SK-N-SH (cell line): ENCODE measurements around the gene SMAD3. TPM values are rescaled to one million over a fixed set of nuclear protein-coding genes. Genes with fewer than 3 reads are reported as not detected.

ENCODE experiments used
- CTCF ChIA-PET: fragments of 300-600, 350-600 bp; formaldehyde crosslinking; extraction: SDS; loops from one replicate; lab custom pipeline; 2021; lab: Yijun Ruan, JAX
- POLR2A ChIA-PET: fragments of 350-600 bp; sonication (Branson Sonifier 250); formaldehyde crosslinking; extraction: SDS; loops from one replicate; lab custom pipeline; 2020; ENCODE audit warnings: antibody characterized with exemption, inconsistent platforms; lab: Yijun Ruan, JAX
- DNase-seq: peaks from one replicate; pipeline ENCODE4 v3.0.0; 2012
- H2AFZ ChIP-seq: fragments of 200-600 bp; sonication (generic); 2 replicates; pipeline ENCODE4 v1.8.1; 2016; ENCODE audit warnings: antibody characterized with exemption, mild to moderate bottlenecking, low read depth
- H3F3A ChIP-seq: fragments of 200-600 bp; sonication (generic); replicated peaks from 2 replicates; pipeline ENCODE3; 2016; ENCODE audit warnings: antibody characterized with exemption, mild to moderate bottlenecking; ENCODE audit not compliant: insufficient read depth
- H3K27ac ChIP-seq, 2 experiments: fragments of 200-500 bp in 1 of 2; fragments of 200-600 bp in 1 of 2; sonication (Bioruptor generic) in 1 of 2; sonication (generic), shearing (Covaris generic) in 1 of 2; 2 replicates each; pipeline versions ENCODE4 v1.5.1 to v1.6.1; 2014 to 2016; ENCODE audit warnings: low read depth in 2 of 2, inconsistent platforms in 1 of 2, low read length in 1 of 2, mild to moderate bottlenecking in 1 of 2, mixed read lengths in 1 of 2
- H3K27me3 ChIP-seq: fragments of 200-600 bp; sonication (generic), shearing (Covaris generic); 2 replicates; pipeline ENCODE4 v1.6.1; 2016; ENCODE audit warnings: mixed run types; ENCODE audit not compliant: insufficient read depth
- H3K36me3 ChIP-seq, 2 experiments: fragments of 200-500 bp in 1 of 2; fragments of 200-600 bp in 1 of 2; sonication (Bioruptor generic) in 1 of 2; sonication (generic) in 1 of 2; replicated peaks in 1 of 2; 2 replicates each; pipeline versions ENCODE3 to v1.5.1; 2014 to 2016; ENCODE audit warnings: low read length in 1 of 2, mild to moderate bottlenecking in 1 of 2; ENCODE audit not compliant: insufficient read depth in 2 of 2, control insufficient read depth in 1 of 2
- H3K4me1 ChIP-seq, 2 experiments: fragments of 200-500 bp in 1 of 2; fragments of 200-600 bp in 1 of 2; sonication (Bioruptor generic) in 1 of 2; sonication (generic), shearing (Covaris generic) in 1 of 2; 2 replicates each; pipeline versions ENCODE4 v1.5.1 to v1.6.1; 2014 to 2016; ENCODE audit warnings: low read depth in 1 of 2, low read length in 1 of 2, mixed run types in 1 of 2; ENCODE audit not compliant: insufficient read depth in 2 of 2, control insufficient read depth in 1 of 2
- H3K4me2 ChIP-seq: fragments of 200-600 bp; sonication (generic), shearing (Covaris generic); 2 replicates; pipeline ENCODE4 v1.6.1; 2017; ENCODE audit warnings: mixed run types
- H3K4me3 ChIP-seq, 2 experiments: fragments of 200-500 bp in 1 of 2; fragments of 200-600 bp in 1 of 2; sonication (Bioruptor generic) in 1 of 2; sonication (generic), shearing (Covaris generic) in 1 of 2; 2 replicates each; pipeline versions ENCODE4 v1.5.1 to v1.8.1; 2014 to 2016; ENCODE audit warnings: low read depth in 2 of 2, inconsistent platforms in 1 of 2, low read length in 1 of 2, mild to moderate bottlenecking in 1 of 2, mixed read lengths in 1 of 2, moderate library complexity in 1 of 2
- H3K79me2 ChIP-seq: fragments of 200-600 bp; sonication (generic); 2 replicates; pipeline ENCODE4 v1.8.1; 2017; ENCODE audit warnings: mild to moderate bottlenecking; ENCODE audit not compliant: insufficient read depth
- H3K9ac ChIP-seq: fragments of 200-600 bp; sonication (generic); 2 replicates; pipeline ENCODE4 v1.6.1; 2017; ENCODE audit warnings: mixed run types
- H3K9me2 ChIP-seq: fragments of 200-600 bp; sonication (generic); 2 replicates; pipeline ENCODE4 v1.6.1; 2017; ENCODE audit warnings: mixed run types
- H3K9me3 ChIP-seq: fragments of 200-600 bp; sonication (generic); 2 replicates; pipeline ENCODE4 v1.6.1; 2017; ENCODE audit warnings: mixed run types, mild to moderate bottlenecking, moderate library complexity
- H4K20me1 ChIP-seq: fragments of 200-600 bp; sonication (generic); 2 replicates; pipeline ENCODE4 v1.6.1; 2017; ENCODE audit warnings: mild to moderate bottlenecking, mixed run types; ENCODE audit not compliant: insufficient read depth
- CHD2 ChIP-seq: fragments of 150-350 bp; IDR thresholded peaks from 2 replicates; pipeline ENCODE4 v1.6.1; 2018; ENCODE audit warnings: low read length; ENCODE audit not compliant: partially characterized antibody
- ELF1 ChIP-seq: IDR thresholded peaks from 2 replicates; pipeline ENCODE4 v1.4.0; 2012
- EP300 ChIP-seq, 2 experiments: IDR thresholded peaks; 2 replicates each; pipeline versions ENCODE4 v1.4.0 to v1.6.1; 2012; ENCODE audit warnings: borderline replicate concordance in 1 of 2, low read depth in 1 of 2, low read length in 1 of 2
- EZH2phosphoT487 ChIP-seq: fragments of 200-600 bp; sonication (generic); IDR thresholded peaks from 2 replicates; pipeline ENCODE4 v1.6.1; 2017; ENCODE audit warnings: low read depth, mixed run types, mild to moderate bottlenecking, antibody characterized with exemption, moderate library complexity, borderline replicate concordance
- FOSL2 ChIP-seq: IDR thresholded peaks from 2 replicates; pipeline ENCODE4 v1.4.0; 2012; ENCODE audit warnings: low read depth, mild to moderate bottlenecking, moderate library complexity, borderline replicate concordance
- FOXM1 ChIP-seq: IDR thresholded peaks from 2 replicates; pipeline ENCODE4 v1.4.0; 2012; ENCODE audit warnings: low read depth, mild to moderate bottlenecking
- JUND ChIP-seq: IDR thresholded peaks from 2 replicates; pipeline ENCODE4 v1.4.0; 2012
- MEF2A ChIP-seq: IDR thresholded peaks from 2 replicates; pipeline ENCODE4 v1.4.0; 2012; ENCODE audit warnings: low read depth, borderline replicate concordance
- MXI1 ChIP-seq: IDR thresholded peaks from 2 replicates; pipeline ENCODE4 v1.6.1; 2012; ENCODE audit warnings: mild to moderate bottlenecking, low read depth, low read length, improper control_type of control experiment
- NRF1 ChIP-seq: IDR thresholded peaks from 2 replicates; pipeline ENCODE4 v1.6.1; 2012; ENCODE audit warnings: low read depth, mild to moderate bottlenecking, low read length
- POLR2AphosphoS5 ChIP-seq: IDR thresholded peaks from 2 replicates; pipeline ENCODE4 v1.6.1; 2012; ENCODE audit warnings: low read depth, low read length
- RCOR1 ChIP-seq: fragments of 150-350 bp; IDR thresholded peaks from 2 replicates; pipeline ENCODE4 v1.6.1; 2017; ENCODE audit warnings: antibody characterized with exemption, low read length
- RXRA ChIP-seq: IDR thresholded peaks from 2 replicates; pipeline ENCODE4 v1.4.0; 2012; ENCODE audit warnings: low read depth, mild to moderate bottlenecking, borderline replicate concordance
- SMC3 ChIP-seq: IDR thresholded peaks from 2 replicates; pipeline ENCODE4 v1.6.1; 2012; ENCODE audit warnings: low read depth, low read length, improper control_type of control experiment
- TAF1 ChIP-seq: IDR thresholded peaks from 2 replicates; pipeline ENCODE4 v1.6.1; 2012; ENCODE audit warnings: low read depth, mild to moderate bottlenecking, low read length, moderate library complexity, borderline replicate concordance
- TCF12 ChIP-seq: IDR thresholded peaks from 2 replicates; pipeline ENCODE4 v1.4.0; 2012
- TEAD4 ChIP-seq: IDR thresholded peaks from 2 replicates; pipeline ENCODE4 v1.4.0; 2012; ENCODE audit warnings: mild to moderate bottlenecking, borderline replicate concordance; ENCODE audit not compliant: insufficient read depth
- YY1 ChIP-seq: IDR thresholded peaks from 2 replicates; pipeline ENCODE4 v1.4.0; 2012; ENCODE audit warnings: low read depth, mild to moderate bottlenecking
- WGBS: methylation state at CpG from one replicate; pipeline ENCODE4 v1.1.6; 2017; ENCODE audit warnings: low lambda C conversion rate; 5-methylcytosine and 5-hydroxymethylcytosine counted together
- polyA plus RNA-seq, 3 experiments: library from polyadenylated mRNA; depleted of rRNA; stranded (reverse); fragments of >200 nt; gene quantifications; 2 replicates each; pipeline ENCODE4 v1.2.3, GENCODE V29; 2012
- TF ChIP-seq, protein P1 (sequence below): IDR thresholded peaks from 2 replicates; pipeline ENCODE4 v1.4.0; 2012; ENCODE audit warnings: low read depth, borderline replicate concordance
- TF ChIP-seq, protein P2 (sequence below): IDR thresholded peaks from 2 replicates; pipeline ENCODE4 v1.4.0; 2012; ENCODE audit warnings: low read depth, borderline replicate concordance
- TF ChIP-seq, protein P3 (sequence below): fragments of 150-350 bp; IDR thresholded peaks from 2 replicates; pipeline ENCODE4 v1.6.1; 2016; ENCODE audit warnings: mild to moderate bottlenecking, low read depth, low read length
- TF ChIP-seq, protein P4 (sequence below): IDR thresholded peaks from 2 replicates; pipeline ENCODE4 v1.4.0; 2012; ENCODE audit warnings: low read depth

Gene SMAD3
- polyA plus RNA-seq, 1 of the 3 experiments (the other 2 are of a cell fraction): 19.5 TPM

DNA sequence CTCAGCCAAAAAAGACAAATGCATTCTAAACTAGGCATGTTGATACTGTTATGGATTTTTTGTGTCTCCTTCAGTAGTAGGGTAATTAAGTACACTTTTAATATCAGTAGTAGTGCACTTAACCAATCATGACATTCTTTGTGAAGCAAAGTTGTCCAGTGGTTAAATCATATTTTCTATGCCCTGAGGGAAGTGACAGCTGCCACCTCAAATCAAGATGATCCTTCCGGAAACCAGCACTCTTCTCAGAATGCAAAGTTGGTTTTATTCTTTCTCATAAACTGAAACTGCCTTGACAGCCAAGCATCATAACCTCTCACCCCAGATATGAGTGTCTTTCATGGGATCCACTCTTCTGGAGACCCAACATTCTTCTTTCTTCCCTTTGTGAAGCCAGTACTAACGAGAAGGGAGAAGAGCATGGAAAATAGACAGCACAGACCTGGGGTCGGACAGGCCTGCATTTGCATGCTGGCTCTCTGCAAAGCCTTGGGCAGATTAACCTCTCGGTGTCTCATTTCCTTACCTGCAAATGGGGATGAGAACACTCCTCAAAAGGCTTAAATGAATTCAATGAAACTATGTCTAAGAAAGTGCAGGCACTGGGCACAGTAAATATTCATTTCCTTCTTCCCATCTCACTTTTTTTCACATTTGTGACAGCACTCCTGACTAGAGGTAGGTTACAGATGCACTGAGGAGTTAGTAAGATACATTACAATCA, 175.9 kb downstream of the SMAD3 start:
- no peaks in the 10 kb centered on the region for H3K27me3 ChIP-seq
- peaks cover 3 to 16% of the 10 kb centered on the region in 2 experiments for H3K36me3 ChIP-seq
- 90% methylated on average over 4 of the region's 4 CpGs for WGBS
- peaks cover 7 to 13% of the 10 kb centered on the region in 2 experiments; a peak in 3 of 4 replicates for H3K4me1 ChIP-seq
- H3K4me2 ChIP-seq: no peak overlapping the region
- no peak for DNase-seq
- H3K27ac ChIP-seq: no peak overlapping the region; a peak in 1 of 4 replicates
- H3F3A ChIP-seq: peaks cover 9% of the 10 kb centered on the region
- no peaks in the 10 kb centered on the region for H3K9me3 ChIP-seq
- TF ChIP-seq YY1 (no peak), SMC3 (no peak), POLR2AphosphoS5 (no peak), FOXM1 (no peak), ELF1 (no peak), MXI1 (no peak), TAF1 (no peak), TCF12 (no peak), EZH2phosphoT487 (no peak), RCOR1 (no peak), RXRA (no peak), NRF1 (no peak), FOSL2 (no peak)
- TF ChIP-seq, protein P1, sequence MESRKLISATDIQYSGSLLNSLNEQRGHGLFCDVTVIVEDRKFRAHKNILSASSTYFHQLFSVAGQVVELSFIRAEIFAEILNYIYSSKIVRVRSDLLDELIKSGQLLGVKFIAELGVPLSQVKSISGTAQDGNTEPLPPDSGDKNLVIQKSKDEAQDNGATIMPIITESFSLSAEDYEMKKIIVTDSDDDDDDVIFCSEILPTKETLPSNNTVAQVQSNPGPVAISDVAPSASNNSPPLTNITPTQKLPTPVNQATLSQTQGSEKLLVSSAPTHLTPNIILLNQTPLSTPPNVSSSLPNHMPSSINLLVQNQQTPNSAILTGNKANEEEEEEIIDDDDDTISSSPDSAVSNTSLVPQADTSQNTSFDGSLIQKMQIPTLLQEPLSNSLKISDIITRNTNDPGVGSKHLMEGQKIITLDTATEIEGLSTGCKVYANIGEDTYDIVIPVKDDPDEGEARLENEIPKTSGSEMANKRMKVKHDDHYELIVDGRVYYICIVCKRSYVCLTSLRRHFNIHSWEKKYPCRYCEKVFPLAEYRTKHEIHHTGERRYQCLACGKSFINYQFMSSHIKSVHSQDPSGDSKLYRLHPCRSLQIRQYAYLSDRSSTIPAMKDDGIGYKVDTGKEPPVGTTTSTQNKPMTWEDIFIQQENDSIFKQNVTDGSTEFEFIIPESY: no peak
- TF ChIP-seq, protein P2, sequence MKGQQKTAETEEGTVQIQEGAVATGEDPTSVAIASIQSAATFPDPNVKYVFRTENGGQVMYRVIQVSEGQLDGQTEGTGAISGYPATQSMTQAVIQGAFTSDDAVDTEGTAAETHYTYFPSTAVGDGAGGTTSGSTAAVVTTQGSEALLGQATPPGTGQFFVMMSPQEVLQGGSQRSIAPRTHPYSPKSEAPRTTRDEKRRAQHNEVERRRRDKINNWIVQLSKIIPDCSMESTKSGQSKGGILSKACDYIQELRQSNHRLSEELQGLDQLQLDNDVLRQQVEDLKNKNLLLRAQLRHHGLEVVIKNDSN: no peak
- H3K79me2 ChIP-seq: peaks cover 85% of the 10 kb centered on the region
- no peak overlapping the region for H3K4me3 ChIP-seq
- H2AFZ ChIP-seq: no peak overlapping the region
- CTCF ChIA-PET: interaction anchor here (0.6 to 3.7 kb wide), 15 partner anchors 10 to 596 kb away, joined by 3 to 25 read pairs (median 6); no protein-coding TSS in a partner anchor
- POLR2A ChIA-PET: no interaction called here
- peaks cover 9% of the 10 kb centered on the region; the same call in 1 of the 2 replicates for H4K20me1 ChIP-seq
- H3K9ac ChIP-seq: no peak overlapping the region
- H3K9me2 ChIP-seq: no peaks in the 10 kb centered on the region

DNA sequence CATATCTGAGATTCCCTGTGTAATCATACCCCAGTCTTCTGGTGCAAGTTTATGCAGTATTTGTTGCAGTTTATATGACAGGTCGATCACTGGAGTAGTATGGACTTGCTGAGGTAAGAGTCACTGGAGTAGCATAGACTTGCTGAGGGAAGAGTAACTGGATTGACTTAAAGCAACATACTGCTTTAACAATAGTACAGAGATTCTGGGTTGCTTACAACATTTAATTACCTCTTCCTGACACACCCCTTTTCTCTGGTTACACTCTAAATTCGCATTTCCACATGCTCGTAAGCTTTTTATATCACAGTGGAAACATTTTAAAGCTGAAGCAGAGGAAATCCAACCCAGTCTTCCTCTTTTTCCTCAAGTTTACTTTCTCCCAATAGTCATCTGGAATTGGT, 177.3 kb downstream of the SMAD3 start:
- Histone ChIP-seq H3K36me3 (peaks cover 0 to 24% of the 10 kb centered on the region in 2 experiments), H3K4me3 (no peak overlapping the region), H3K27ac (no peak overlapping the region), H3K9me3 (no peaks in the 10 kb centered on the region), H3K4me1 (peaks cover 7 to 13% of the 10 kb centered on the region in 2 experiments; a peak in 3 of 4 replicates), H2AFZ (no peak overlapping the region), H3K79me2 (peaks cover 87% of the 10 kb centered on the region), H4K20me1 (0 out of 2 replicates have a peak, but pooled peaks cover under 1% of the 10 kb centered on the region), H3K4me2 (no peak overlapping the region), H3K9ac (no peak overlapping the region), H3K9me2 (no peaks in the 10 kb centered on the region), H3F3A (peaks cover 4% of the 10 kb centered on the region), H3K27me3 (no peaks in the 10 kb centered on the region)
- 88% methylated on average over 3 of the region's 3 CpGs for WGBS
- ChIA-PET CTCF (no interaction called here), POLR2A (no interaction called here)
- DNase-seq: no peak
- TF ChIP-seq, protein P3, sequence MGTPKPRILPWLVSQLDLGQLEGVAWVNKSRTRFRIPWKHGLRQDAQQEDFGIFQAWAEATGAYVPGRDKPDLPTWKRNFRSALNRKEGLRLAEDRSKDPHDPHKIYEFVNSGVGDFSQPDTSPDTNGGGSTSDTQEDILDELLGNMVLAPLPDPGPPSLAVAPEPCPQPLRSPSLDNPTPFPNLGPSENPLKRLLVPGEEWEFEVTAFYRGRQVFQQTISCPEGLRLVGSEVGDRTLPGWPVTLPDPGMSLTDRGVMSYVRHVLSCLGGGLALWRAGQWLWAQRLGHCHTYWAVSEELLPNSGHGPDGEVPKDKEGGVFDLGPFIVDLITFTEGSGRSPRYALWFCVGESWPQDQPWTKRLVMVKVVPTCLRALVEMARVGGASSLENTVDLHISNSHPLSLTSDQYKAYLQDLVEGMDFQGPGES: no peak
- TF ChIP-seq, protein P4, sequence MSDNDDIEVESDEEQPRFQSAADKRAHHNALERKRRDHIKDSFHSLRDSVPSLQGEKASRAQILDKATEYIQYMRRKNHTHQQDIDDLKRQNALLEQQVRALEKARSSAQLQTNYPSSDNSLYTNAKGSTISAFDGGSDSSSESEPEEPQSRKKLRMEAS: no peak
- TF ChIP-seq RXRA (no peak), FOXM1 (no peak), EP300 (IDR thresholded peaks at IDR 0.05; ENCODE audit: borderline replicate concordance in 1 of 2, low read depth in 1 of 2, low read length in 1 of 2) (no peak), MEF2A (no peak), TEAD4 (no peak), RCOR1 (no peak), CHD2 (no peak), NRF1 (no peak), JUND (no peak), TCF12 (no peak), TAF1 (no peak)
